T-helper 2 cell treated with Interferon-gamma antibody and Interleukin-4, amounts not matched to agents 5 μg/mL and 100 μg/mL, for 36 hours (primary cell): ENCODE measurements around the gene SPRED3.
"Not testable (repeated sequence)": the region's sequence is repeated elsewhere in the genome, so short reads cannot be mapped to it uniquely, and the experiment has no call there.

ENCODE experiments used
- DNase-seq: peaks from one replicate; pipeline ENCODE4 v3.0.0; 2021; ENCODE audit warnings: low spot score
- H3K27ac Mint-ChIP-seq: one replicate; pipeline ENCODE4 v1.8.0; 2021; ENCODE audit warnings: mild to moderate bottlenecking, mixed read lengths
- H3K27me3 Mint-ChIP-seq: one replicate; pipeline ENCODE4 v1.8.0; 2021; ENCODE audit warnings: low read depth, mixed read lengths
- H3K36me3 Mint-ChIP-seq: one replicate; pipeline ENCODE4 v1.8.0; 2021; ENCODE audit warnings: low read depth, mixed read lengths
- H3K4me1 Mint-ChIP-seq: one replicate; pipeline ENCODE4 v1.8.0; 2021; ENCODE audit warnings: low read depth, mixed read lengths
- H3K4me3 Mint-ChIP-seq: one replicate; pipeline ENCODE4 v1.8.0; 2022; ENCODE audit warnings: mild to moderate bottlenecking, moderate library complexity, mixed read lengths
- H3K9me3 Mint-ChIP-seq: one replicate; pipeline ENCODE4 v1.8.0; 2021; ENCODE audit warnings: mixed read lengths

The SPRED3 gene

GRCh38 chr19:38425810-38426466 is 37.4 kb downstream of the SPRED3 start, which contains the start of gene RASGRP4:
Gene RASGRP4 (minus strand): TSS chr19:38426219. CDS start chr19:38426091, 128 bp downstream.
- H3K36me3 Mint-ChIP-seq, result no peaks in the 10 kb centered on the region
- H3K27ac Mint-ChIP-seq, result peak within 1 kb of the TSS; percentile 89
- no peaks in the 10 kb centered on the region for H3K27me3 Mint-ChIP-seq
- peak; percentile 57 for DNase-seq
- H3K4me3 Mint-ChIP-seq, result peak within 1 kb of the TSS; percentile 80
- no peaks in the 10 kb centered on the region for H3K9me3 Mint-ChIP-seq
- H3K4me1 Mint-ChIP-seq, result peaks cover 29% of the 10 kb centered on the region

- H3K4me3 Mint-ChIP-seq, result peak overlapping the region; percentile 78
- peak overlapping the region; percentile 89 for H3K27ac Mint-ChIP-seq
- peak; percentile 69 for DNase-seq
Measured at GRCh38 chr19:38427035-38427677, 38.7 kb downstream of the SPRED3 start.

GRCh38 chr19:38429055-38429810 is 40.7 kb downstream of the SPRED3 start:
- peaks cover under 1% of the 10 kb centered on the region for H3K27me3 Mint-ChIP-seq
- peak; percentile 59 for DNase-seq
- no peaks in the 10 kb centered on the region for H3K9me3 Mint-ChIP-seq
- H3K27ac Mint-ChIP-seq, result peak overlapping the region; percentile 95
- H3K4me3 Mint-ChIP-seq, result peak overlapping the region; percentile 67
- peaks cover 37% of the 10 kb centered on the region for H3K4me1 Mint-ChIP-seq
- H3K36me3 Mint-ChIP-seq, result no peaks in the 10 kb centered on the region

More at GRCh38 chr19:38427035-38427677, 38.7 kb downstream of the SPRED3 start:
- peaks cover 29% of the 10 kb centered on the region for H3K4me1 Mint-ChIP-seq
- not testable (repeated sequence) for H3K36me3 Mint-ChIP-seq, H3K27me3 Mint-ChIP-seq, H3K9me3 Mint-ChIP-seq

- no peak overlapping the region for H3K4me3 Mint-ChIP-seq
- no peak for DNase-seq
- H3K9me3 Mint-ChIP-seq, result no peaks in the 10 kb centered on the region
- peaks cover 2% of the 10 kb centered on the region for H3K27me3 Mint-ChIP-seq
- H3K36me3 Mint-ChIP-seq, result no peaks in the 10 kb centered on the region
- H3K27ac Mint-ChIP-seq, result peak overlapping the region; percentile 95
- H3K4me1 Mint-ChIP-seq, result peaks cover 39% of the 10 kb centered on the region
Measured at GRCh38 chr19:38429811-38430156, 41.3 kb downstream of the SPRED3 start.

- Mint-ChIP-seq H3K36me3 (no peaks in the 10 kb centered on the region), H3K27me3 (peaks cover 2% of the 10 kb centered on the region), H3K27ac (no peak overlapping the region), H3K4me1 (peaks cover 36% of the 10 kb centered on the region), H3K9me3 (no peaks in the 10 kb centered on the region), H3K4me3 (no peak overlapping the region)
- no peak for DNase-seq
Measured at GRCh38 chr19:38430931-38431330, 42.4 kb downstream of the SPRED3 start.

- peak within 1 kb of the TSS; percentile 63 for H3K27ac Mint-ChIP-seq
- H3K9me3 Mint-ChIP-seq, result no peaks in the 10 kb centered on the region
- H3K27me3 Mint-ChIP-seq, result peaks cover 2% of the 10 kb centered on the region
Measured at GRCh38 chr19:38433268-38433733, 44.8 kb downstream of the SPRED3 start, which contains the start of gene RYR1. Gene RYR1 (plus strand): TSS chr19:38433691. CDS start chr19:38433830, 139 bp downstream.

GRCh38 chr19:38434549-38435051 is 46.1 kb downstream of the SPRED3 start:
- H3K4me3 Mint-ChIP-seq, result peak overlapping the region; percentile 72
- DNase-seq, result no peak
- H3K27ac Mint-ChIP-seq, result peak overlapping the region; percentile 63
- H3K9me3 Mint-ChIP-seq, result no peaks in the 10 kb centered on the region
- peaks cover 14% of the 10 kb centered on the region for H3K4me1 Mint-ChIP-seq
- peaks cover 2% of the 10 kb centered on the region for H3K27me3 Mint-ChIP-seq
- no peaks in the 10 kb centered on the region for H3K36me3 Mint-ChIP-seq

More at GRCh38 chr19:38433268-38433733, 44.8 kb downstream of the SPRED3 start, which contains the start of gene RYR1:
- Mint-ChIP-seq H3K36me3 (no peaks in the 10 kb centered on the region), H3K4me1 (peaks cover 23% of the 10 kb centered on the region), H3K4me3 (peak within 1 kb of the TSS; percentile 72)
- DNase-seq, result peak; percentile 75

- Mint-ChIP-seq H3K27ac (no peak overlapping the region), H3K27me3 (peaks cover 2% of the 10 kb centered on the region), H3K4me1 (peaks cover 11% of the 10 kb centered on the region), H3K36me3 (no peaks in the 10 kb centered on the region), H3K9me3 (no peaks in the 10 kb centered on the region), H3K4me3 (no peak overlapping the region)
- no peak for DNase-seq
Measured at GRCh38 chr19:38437295-38437694, 48.8 kb downstream of the SPRED3 start.

GRCh38 chr19:38437917-38438316 is 49.4 kb downstream of the SPRED3 start:
- Mint-ChIP-seq H3K4me3 (no peak overlapping the region), H3K27me3 (peaks cover 2% of the 10 kb centered on the region), H3K9me3 (no peaks in the 10 kb centered on the region), H3K4me1 (peaks cover 11% of the 10 kb centered on the region), H3K27ac (no peak overlapping the region), H3K36me3 (no peaks in the 10 kb centered on the region)
- DNase-seq, result no peak

- DNase-seq, result no peak
- Mint-ChIP-seq H3K9me3 (no peaks in the 10 kb centered on the region), H3K4me1 (peaks cover 2% of the 10 kb centered on the region), H3K4me3 (no peak overlapping the region), H3K27me3 (no peaks in the 10 kb centered on the region), H3K27ac (no peak overlapping the region), H3K36me3 (no peaks in the 10 kb centered on the region)
Measured at GRCh38 chr19:38440592-38440991, 52.1 kb downstream of the SPRED3 start.

GRCh38 chr19:38441657-38442348 is 53.3 kb downstream of the SPRED3 start:
- Mint-ChIP-seq H3K9me3 (no peaks in the 10 kb centered on the region), H3K4me1 (peaks cover 2% of the 10 kb centered on the region), H3K36me3 (no peaks in the 10 kb centered on the region), H3K27me3 (no peaks in the 10 kb centered on the region), H3K4me3 (no peak overlapping the region), H3K27ac (peak overlapping the region; percentile 13)
- no peak for DNase-seq

- H3K9me3 Mint-ChIP-seq, result no peaks in the 10 kb centered on the region
- no peak overlapping the region for H3K27ac Mint-ChIP-seq
Measured at GRCh38 chr19:38442736-38443135, 54.2 kb downstream of the SPRED3 start.

GRCh38 chr19:38443458-38443999 is 55.0 kb downstream of the SPRED3 start:
- no peak for DNase-seq
- Mint-ChIP-seq H3K27ac (no peak overlapping the region), H3K4me1 (peaks cover 2% of the 10 kb centered on the region), H3K9me3 (no peaks in the 10 kb centered on the region), H3K4me3 (no peak overlapping the region), H3K27me3 (no peaks in the 10 kb centered on the region), H3K36me3 (no peaks in the 10 kb centered on the region)

More at GRCh38 chr19:38442736-38443135, 54.2 kb downstream of the SPRED3 start:
- H3K4me3 Mint-ChIP-seq, result no peak overlapping the region
- H3K36me3 Mint-ChIP-seq, result no peaks in the 10 kb centered on the region
- DNase-seq, result no peak
- no peaks in the 10 kb centered on the region for H3K27me3 Mint-ChIP-seq
- H3K4me1 Mint-ChIP-seq, result peaks cover 2% of the 10 kb centered on the region
